Fibroblast of pulmonary artery (primary cell): ENCODE data around the gene TMPRSS3.

Experiments used
- DNase-seq: peaks from one replicate; pipeline ENCODE4 v3.0.0-alpha.2; 2010; ENCODE audit warnings: low read depth
- H3K4me3 ChIP-seq: replicated peaks from 2 replicates; pipeline ENCODE4 v1.5.1; 2011; ENCODE audit warnings: low read depth, mild to moderate bottlenecking, control low read depth, low read length, moderate library complexity
- TF ChIP-seq, protein P1 (sequence below): IDR thresholded peaks from 2 replicates; pipeline ENCODE4 v1.5.1; 2011; ENCODE audit warnings: mild to moderate bottlenecking, control low read depth, low read length, inconsistent platforms; ENCODE audit errors: missing control alignments

TMPRSS3 gene

GRCh38 chr21:42435401-42435800, 39.5 kb upstream of the TMPRSS3 start:
- TF ChIP-seq, protein P1, sequence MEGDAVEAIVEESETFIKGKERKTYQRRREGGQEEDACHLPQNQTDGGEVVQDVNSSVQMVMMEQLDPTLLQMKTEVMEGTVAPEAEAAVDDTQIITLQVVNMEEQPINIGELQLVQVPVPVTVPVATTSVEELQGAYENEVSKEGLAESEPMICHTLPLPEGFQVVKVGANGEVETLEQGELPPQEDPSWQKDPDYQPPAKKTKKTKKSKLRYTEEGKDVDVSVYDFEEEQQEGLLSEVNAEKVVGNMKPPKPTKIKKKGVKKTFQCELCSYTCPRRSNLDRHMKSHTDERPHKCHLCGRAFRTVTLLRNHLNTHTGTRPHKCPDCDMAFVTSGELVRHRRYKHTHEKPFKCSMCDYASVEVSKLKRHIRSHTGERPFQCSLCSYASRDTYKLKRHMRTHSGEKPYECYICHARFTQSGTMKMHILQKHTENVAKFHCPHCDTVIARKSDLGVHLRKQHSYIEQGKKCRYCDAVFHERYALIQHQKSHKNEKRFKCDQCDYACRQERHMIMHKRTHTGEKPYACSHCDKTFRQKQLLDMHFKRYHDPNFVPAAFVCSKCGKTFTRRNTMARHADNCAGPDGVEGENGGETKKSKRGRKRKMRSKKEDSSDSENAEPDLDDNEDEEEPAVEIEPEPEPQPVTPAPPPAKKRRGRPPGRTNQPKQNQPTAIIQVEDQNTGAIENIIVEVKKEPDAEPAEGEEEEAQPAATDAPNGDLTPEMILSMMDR = no peak
- no peak for DNase-seq
- no peak overlapping the region for H3K4me3 ChIP-seq

DNA sequence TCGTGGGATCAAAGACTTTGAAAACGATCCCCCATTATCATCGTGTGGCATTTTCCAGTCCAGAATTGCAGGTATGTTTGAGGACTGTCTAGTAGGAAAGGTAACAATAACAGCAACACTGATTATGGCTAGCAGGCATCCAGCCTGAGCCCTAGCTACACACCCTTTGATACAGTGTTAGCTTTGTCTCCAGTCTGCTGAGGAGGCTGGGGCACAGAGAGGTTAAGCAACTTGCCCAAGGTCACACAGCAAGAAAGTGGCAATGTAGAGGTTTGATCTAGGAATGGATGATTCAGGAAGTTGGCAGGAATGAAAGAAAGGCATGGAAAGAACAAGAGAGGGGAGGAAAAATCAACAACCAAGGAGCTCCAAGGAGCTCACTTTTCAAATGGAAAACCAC, 39.0 kb upstream of the TMPRSS3 start:
- no peak overlapping the region for H3K4me3 ChIP-seq
- TF ChIP-seq, protein P1 = no peak
- no peak for DNase-seq

DNA sequence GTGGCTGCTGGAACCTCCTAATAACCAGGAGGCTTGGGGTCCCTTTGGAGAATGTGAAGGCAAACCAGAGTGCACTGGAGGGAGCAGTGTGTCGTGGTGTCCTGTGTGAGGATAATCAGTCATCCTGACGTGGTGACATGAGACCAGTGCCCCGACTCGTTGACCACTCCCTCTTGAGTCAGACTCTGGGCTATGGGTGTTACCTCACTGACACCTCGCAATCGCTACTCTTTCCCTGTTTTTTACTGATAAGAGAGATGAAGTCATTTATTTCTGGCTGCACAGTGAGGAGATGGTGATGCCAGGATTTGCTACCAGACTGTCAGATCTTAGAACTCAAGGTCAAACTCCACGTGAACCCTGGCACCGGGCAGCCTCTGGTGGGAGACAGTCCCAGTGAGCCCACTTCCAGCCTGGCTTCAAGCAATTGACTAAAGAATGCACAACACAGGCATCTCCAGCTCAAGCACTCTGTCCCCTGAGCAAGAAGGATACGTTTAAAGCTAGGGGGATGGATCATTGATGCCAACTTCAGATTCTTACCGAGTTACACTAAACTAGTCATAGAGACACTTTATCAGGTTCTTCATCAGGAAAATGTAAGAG, 38.2 kb upstream of the TMPRSS3 start:
- DNase-seq = no peak
- TF ChIP-seq, protein P1 = no peak
- H3K4me3 ChIP-seq = no peak overlapping the region

GRCh38 chr21:42432695-42433094, 36.8 kb upstream of the TMPRSS3 start:
- TF ChIP-seq, protein P1 = no peak
- no peak overlapping the region for H3K4me3 ChIP-seq
- no peak for DNase-seq

DNA sequence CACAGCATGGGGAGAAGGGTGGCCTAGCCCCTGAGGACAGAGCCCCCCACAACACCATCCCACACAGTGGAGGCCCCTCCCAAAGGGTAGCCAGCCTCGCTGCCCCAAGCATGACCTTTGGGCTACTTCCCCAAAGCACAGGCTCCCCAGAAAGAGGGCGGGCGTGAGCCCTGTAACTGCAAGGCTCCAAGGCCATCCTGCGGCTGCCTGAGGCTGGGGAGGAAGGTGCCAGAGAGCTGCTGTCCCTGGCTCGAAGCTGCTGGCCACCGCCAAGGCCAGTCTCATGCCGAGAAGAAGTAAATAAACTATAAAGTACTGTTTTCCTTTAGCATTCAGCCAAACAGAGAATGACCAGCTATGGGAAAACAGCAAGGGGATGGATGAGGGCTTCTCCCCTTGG, 35.3 kb upstream of the TMPRSS3 start:
- H3K4me3 ChIP-seq = no peak overlapping the region
- TF ChIP-seq, protein P1 = no peak
- DNase-seq = no peak

GRCh38 chr21:42430521-42430920, 34.7 kb upstream of the TMPRSS3 start:
- TF ChIP-seq, protein P1 = no peak
- no peak for DNase-seq
- H3K4me3 ChIP-seq = no peak overlapping the region

DNA sequence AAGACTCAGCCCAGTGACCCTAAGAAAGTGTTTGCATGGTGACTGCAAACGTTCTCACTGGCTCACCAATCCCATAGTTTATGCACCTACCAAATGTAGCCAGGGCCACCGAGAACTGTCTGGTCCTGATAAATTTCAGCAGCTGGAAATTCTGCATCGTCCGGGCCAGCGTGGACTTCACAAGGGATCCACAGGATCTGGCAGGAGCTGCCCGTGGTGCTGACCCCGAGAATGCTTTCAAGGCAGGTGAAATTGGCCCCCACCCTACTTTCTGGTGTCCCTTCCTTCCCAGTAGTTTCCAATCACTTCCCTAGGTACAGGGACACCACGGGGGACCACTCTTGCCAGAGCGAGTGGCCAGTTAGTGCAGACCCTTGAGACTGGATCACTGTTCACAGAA, 34.0 kb upstream of the TMPRSS3 start:
- H3K4me3 ChIP-seq = no peak overlapping the region
- TF ChIP-seq, protein P1 = no peak
- no peak for DNase-seq
